Measurements from ENCODE around the gene GIMAP6.
"Not testable (repeated sequence)": the region's sequence is repeated elsewhere in the genome, so short reads cannot be mapped to it uniquely, and the experiment has no call there.

Gene GIMAP6
- total RNA-seq = 44.8 to 301 (median 81.3) reads per million in 9 experiments

DNA sequence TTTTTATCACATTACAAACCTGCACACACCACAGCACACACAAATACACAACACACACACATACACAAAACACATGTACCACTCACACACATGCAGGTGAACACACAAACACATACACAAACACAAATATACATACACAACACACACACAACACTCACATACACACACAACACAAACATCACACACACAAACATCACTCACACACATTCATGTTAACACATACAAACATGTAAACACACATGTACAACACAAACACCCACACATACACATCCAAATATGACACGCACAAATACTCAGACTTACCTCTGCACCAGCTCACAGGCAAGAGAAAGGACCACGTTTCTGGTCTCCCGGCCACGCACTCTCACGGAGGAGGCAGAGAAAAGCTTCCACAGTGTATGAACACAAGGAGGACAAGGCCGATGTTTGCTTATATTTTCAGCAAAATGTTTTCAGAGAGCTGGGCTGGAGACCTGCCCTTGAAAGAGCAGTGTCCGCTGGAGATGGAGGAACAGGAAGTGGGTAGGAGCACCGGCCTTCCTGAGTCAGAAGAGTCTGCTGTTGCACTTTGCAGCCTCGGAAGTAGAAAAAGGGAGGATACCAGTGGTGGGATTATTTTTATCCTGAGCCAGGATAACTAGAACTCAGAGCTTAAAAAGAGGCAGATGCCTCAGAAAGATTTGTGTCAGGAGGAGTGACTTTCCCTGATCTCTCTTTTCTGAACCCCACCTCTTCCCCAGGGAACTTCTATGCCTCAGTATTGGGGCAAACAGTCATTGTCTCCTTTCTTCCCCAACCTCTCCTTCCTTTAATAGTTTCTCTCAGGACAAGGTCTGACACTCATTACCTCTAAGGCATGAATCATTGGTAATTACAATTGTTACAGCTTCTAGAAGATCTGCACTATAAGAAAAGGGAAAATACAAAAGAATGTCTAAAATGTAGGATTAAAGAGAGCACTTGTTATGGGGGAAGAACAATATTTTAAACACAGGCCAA, at the start of gene GIMAP6:
Gene GIMAP6, minus strand, starts transcription at position 520 of the 999 bp plus-strand sequence. CDS start 2,243 bp downstream, outside the sequence.
- Mint-ChIP-seq H3K36me3 (ENCODE audit: insufficient read depth) (peaks cover 42% of the 10 kb centered on the region), H3K4me1 (ENCODE audit: low read depth in 2 of 2) (peaks cover 67 to 69% of the 10 kb centered on the region in 2 donors), H3K27me3 (no peaks in the 10 kb centered on the region), H3K9me3 (peaks cover 0 to under 1% of the 10 kb centered on the region in 2 donors), H3K4me3 (peak within 1 kb of the TSS; percentile 82 to 91), H3K27ac (peak within 1 kb of the TSS; percentile 89 to 93)
- DNase-seq (peak; percentile 15 to 33 (median 16)), ATAC-seq (replicated peaks) (peak; percentile 72)

DNA sequence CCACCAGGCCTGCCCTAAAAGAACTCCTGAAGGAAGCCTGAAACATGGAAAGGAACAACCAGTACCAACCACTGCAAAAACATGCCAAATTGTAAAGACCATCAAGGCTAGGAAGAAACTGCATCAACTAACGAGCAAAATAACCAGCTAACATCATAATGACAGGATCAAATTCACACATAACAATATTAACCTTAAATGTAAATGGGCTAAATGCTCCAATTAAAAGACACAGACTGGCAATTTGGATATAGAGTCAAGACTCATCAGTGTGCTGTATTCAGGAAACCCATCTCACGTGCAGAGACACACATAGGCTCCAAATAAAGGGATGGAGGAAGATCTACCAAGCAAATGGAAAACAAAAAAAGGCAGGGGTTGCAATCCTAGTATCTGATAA, 48.2 kb upstream of the GIMAP6 start:
- not testable (repeated sequence) for H3K9me3 Mint-ChIP-seq; DNase-seq; H3K27me3 Mint-ChIP-seq; H3K36me3 Mint-ChIP-seq (ENCODE audit: insufficient read depth); ATAC-seq (replicated peaks)
- H3K27ac Mint-ChIP-seq = peak overlapping the region; percentile 98 to 99
- peaks cover 67 to 89% of the 10 kb centered on the region in 2 donors for H3K4me1 Mint-ChIP-seq (ENCODE audit: low read depth in 2 of 2)
- peak overlapping the region in 1 of 2 donors; percentile 37 for H3K4me3 Mint-ChIP-seq

DNA sequence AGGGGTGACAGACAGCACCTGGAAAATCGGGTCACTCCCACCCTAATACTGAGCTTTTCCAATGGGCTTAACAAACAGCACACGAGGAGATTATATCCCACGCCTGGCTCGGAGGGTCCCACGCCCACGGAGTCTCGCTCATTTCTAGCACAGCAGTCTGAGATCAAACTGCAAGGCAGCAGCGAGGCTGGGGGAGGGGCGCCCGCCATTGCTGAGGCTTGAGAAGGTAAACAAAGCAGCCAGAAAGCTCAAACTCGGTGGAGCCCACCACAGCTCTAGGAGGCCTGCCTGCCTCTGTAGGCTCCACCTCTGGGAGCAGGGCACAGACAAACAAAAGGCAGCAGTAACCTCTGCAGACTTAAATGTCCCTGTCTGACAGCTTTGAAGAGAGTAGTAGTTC, 46.4 kb upstream of the GIMAP6 start:
- not testable (repeated sequence) for H3K36me3 Mint-ChIP-seq (ENCODE audit: insufficient read depth); H3K9me3 Mint-ChIP-seq; H3K27me3 Mint-ChIP-seq; ATAC-seq (replicated peaks); DNase-seq
- Mint-ChIP-seq H3K4me1 (ENCODE audit: low read depth in 2 of 2) (peaks cover 59 to 80% of the 10 kb centered on the region in 2 donors), H3K27ac (peak overlapping the region in 1 of 2 donors; percentile 75), H3K4me3 (peak overlapping the region; percentile 47 to 53)

DNA sequence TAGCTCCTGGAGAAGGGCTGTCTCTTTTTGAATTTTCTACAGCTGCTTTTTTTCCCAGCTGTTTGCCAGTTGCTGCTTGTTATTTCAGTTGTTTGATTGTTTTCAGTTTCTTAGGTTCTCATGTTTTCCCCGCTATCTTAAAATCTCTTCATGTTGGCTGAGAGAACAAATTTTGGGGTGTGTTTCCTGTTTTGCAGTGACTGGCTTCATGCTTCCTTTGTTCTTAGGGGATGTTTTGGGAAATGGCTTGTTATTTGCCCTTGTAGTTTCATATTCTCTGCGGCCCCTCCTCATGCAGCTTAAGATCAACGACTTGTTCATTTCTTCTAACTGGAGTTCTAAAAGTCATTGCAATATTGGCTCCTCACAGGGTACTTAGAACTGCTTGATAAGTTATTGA, 44.7 kb upstream of the GIMAP6 start:
- H3K36me3 Mint-ChIP-seq (ENCODE audit: insufficient read depth); H3K27me3 Mint-ChIP-seq; DNase-seq; H3K9me3 Mint-ChIP-seq: not testable (repeated sequence)
- Mint-ChIP-seq H3K4me3 (peak overlapping the region; percentile 60 to 71), H3K4me1 (ENCODE audit: low read depth in 2 of 2) (peaks cover 49 to 68% of the 10 kb centered on the region in 2 donors), H3K27ac (peak overlapping the region; percentile 83 to 86)
- peak; percentile 92 for ATAC-seq (replicated peaks)

DNA sequence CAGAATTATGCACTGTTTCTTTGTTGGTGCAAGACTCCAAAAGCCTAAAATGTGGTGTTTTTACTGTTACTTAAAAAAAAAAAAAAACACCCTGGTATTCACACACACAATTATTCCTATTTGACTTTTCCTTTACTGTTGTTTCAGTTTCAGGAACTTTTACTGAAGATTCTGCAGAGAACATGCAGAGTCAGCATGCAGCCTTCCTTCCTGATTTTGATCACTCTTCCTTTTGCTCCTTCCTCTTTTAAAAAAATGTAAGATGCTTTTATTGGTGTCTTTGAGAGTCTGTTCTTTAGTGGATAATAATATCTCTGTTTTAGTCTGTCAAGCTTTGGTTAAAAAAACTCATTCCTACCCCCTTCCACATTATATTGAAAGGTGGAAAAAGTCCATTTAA, 44.1 kb upstream of the GIMAP6 start:
- H3K9me3 Mint-ChIP-seq; DNase-seq; H3K27me3 Mint-ChIP-seq; H3K36me3 Mint-ChIP-seq (ENCODE audit: insufficient read depth): not testable (repeated sequence)
- ATAC-seq (replicated peaks) = peak; percentile 9
- peak overlapping the region; percentile 83 to 86 for H3K27ac Mint-ChIP-seq
- peak overlapping the region; percentile 60 to 71 for H3K4me3 Mint-ChIP-seq
- H3K4me1 Mint-ChIP-seq (ENCODE audit: low read depth in 2 of 2) = peaks cover 49 to 68% of the 10 kb centered on the region in 2 donors

DNA sequence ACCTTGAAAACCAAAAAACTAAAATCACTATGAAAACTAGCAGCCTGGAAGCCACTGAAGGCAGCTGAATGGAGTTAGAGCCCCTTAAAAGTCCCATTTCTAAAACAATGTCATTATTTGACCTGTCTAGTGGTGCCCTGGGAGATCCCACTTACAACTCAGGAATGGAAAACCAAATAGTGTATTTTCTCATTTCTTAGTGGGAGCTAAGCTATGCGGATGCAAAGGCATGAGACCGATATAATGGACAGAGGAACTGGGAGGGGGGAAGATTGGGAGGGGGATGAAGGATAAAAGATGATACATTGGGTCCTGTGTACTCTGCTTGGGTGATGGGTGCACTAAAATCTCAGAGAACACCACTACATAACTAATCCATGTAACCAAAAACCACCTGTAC, 43.5 kb upstream of the GIMAP6 start:
- H3K4me3 Mint-ChIP-seq = peak overlapping the region; percentile 24 to 71
- H3K27me3 Mint-ChIP-seq = no peaks in the 10 kb centered on the region
- H3K36me3 Mint-ChIP-seq (ENCODE audit: insufficient read depth) = no peaks in the 10 kb centered on the region
- DNase-seq = no peak
- peaks cover 0 to 7% of the 10 kb centered on the region in 2 donors for H3K9me3 Mint-ChIP-seq
- ATAC-seq (replicated peaks) = no peak
- peaks cover 49 to 67% of the 10 kb centered on the region in 2 donors for H3K4me1 Mint-ChIP-seq (ENCODE audit: low read depth in 2 of 2)
- peak overlapping the region; percentile 57 to 86 for H3K27ac Mint-ChIP-seq

DNA sequence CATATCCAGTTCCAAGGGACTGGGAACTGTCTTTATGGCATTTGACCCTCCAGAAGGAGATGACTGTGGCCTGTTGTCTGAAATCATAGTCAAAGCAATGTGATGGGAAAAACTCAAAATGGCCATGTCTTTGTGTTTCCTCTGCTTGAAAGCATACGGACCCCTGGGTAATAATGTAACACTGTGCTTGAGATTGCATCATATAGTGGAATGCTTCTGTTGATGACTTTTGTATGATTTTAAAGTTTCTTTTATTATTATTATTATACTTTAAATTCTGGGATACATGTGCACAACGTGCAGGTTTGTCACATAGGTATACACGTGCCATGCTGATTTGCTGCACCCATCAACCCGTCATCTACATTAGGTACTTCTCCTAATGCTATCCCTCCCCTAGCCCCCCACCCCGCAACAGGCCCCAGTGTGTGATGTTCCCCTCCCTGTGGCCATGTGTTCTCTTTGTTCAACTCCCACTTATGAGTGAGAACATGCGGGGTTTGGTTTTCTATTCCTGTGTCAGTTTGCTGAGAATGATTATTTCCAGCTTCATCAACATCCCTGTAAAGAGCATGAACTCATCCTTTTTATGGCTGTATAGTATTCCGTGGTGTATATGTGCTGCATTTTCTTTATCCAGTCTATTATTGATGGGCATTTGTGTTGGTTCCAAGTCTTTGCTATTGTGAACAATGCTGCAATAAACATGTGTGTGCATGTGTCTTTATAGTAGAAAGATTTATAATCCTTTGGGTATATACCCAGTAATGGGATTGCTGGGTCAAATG, 39.8 kb upstream of the GIMAP6 start:
- not testable (repeated sequence) for H3K27me3 Mint-ChIP-seq; DNase-seq; H3K9me3 Mint-ChIP-seq; ATAC-seq (replicated peaks); H3K36me3 Mint-ChIP-seq (ENCODE audit: insufficient read depth); H3K4me3 Mint-ChIP-seq
- H3K27ac Mint-ChIP-seq = peak overlapping the region in 1 of 2 donors; percentile 19
- peaks cover 40 to 62% of the 10 kb centered on the region in 2 donors for H3K4me1 Mint-ChIP-seq (ENCODE audit: low read depth in 2 of 2)

DNA sequence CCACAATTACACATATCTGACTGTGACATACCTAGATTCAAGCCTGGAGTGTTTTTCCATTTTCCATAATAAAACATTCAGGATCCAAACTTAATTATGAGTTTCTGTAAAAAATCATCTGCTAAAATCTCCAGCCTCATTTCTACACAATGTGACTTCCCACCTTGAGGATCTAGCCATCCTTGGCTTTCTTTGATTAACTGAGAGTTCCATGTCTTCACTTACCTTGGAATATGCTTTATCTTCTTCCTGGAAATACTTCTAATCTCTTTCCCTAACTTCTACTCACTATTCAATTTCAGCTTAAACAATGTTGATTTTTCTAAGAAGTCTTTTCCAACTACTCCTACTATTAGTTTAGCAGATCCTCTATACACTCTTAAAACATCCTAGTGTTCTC, 36.8 kb upstream of the GIMAP6 start:
- DNase-seq (no peak), ATAC-seq (replicated peaks) (no peak)
- Mint-ChIP-seq H3K27ac (peak overlapping the region; percentile 97 to 100), H3K4me3 (peak overlapping the region; percentile 57 to 69), H3K4me1 (ENCODE audit: low read depth in 2 of 2) (peaks cover 53 to 66% of the 10 kb centered on the region in 2 donors), H3K9me3 (peaks cover 2 to 5% of the 10 kb centered on the region in 2 donors), H3K27me3 (no peaks in the 10 kb centered on the region), H3K36me3 (ENCODE audit: insufficient read depth) (peaks cover 20% of the 10 kb centered on the region)

DNA sequence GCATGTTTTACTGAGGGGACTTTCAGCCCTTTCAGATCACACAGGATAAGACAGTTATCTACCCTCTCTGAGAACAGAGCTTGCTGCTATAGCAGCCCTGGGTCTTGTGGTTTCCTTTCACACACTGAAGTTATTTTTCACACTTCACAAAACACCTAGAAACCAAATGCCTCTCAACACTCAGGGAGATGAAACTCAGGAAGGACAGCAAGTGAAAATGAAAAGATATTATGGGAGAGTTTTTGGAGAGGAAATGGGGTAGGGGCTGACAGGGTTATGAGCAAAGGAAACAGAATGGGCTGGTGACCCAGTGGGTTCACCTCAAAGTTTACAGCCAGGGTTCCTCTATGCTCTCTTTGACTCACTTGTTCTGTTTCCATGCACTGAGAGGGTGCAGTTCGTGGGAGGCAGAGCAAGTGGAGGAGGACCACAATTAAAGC, 36.3 kb upstream of the GIMAP6 start:
- ATAC-seq (replicated peaks) (peak; percentile 80), DNase-seq (peak; percentile 45 to 59 (median 55))
- peaks cover 58 to 70% of the 10 kb centered on the region in 2 donors for H3K4me1 Mint-ChIP-seq (ENCODE audit: low read depth in 2 of 2)
- peak overlapping the region; percentile 97 to 100 for H3K27ac Mint-ChIP-seq
- peak overlapping the region; percentile 57 to 69 for H3K4me3 Mint-ChIP-seq
- peaks cover 20% of the 10 kb centered on the region for H3K36me3 Mint-ChIP-seq (ENCODE audit: insufficient read depth)
- no peaks in the 10 kb centered on the region for H3K27me3 Mint-ChIP-seq
- H3K9me3 Mint-ChIP-seq = peaks cover 2 to 5% of the 10 kb centered on the region in 2 donors

DNA sequence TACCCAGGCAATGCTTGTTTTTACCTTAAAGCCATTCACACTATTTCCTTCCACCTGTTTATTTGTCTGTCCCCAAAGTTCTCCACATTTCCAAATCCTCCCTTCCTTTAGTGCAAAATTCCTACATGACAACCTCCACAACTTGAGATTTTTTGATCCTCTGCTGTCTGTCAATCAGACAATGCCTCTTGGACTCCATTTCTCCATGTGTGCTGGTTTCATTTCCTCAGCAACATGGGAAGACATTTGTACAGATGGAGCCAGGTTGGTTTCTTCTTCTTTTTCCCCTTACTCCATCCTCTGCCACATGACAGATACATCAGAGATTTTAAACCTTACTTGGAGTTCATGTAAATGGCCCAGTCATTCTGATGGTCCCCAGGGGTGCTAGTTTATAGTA, 34.2 kb upstream of the GIMAP6 start:
- Mint-ChIP-seq H3K36me3 (ENCODE audit: insufficient read depth) (peaks cover 20% of the 10 kb centered on the region), H3K4me1 (ENCODE audit: low read depth in 2 of 2) (peaks cover 66 to 78% of the 10 kb centered on the region in 2 donors), H3K27me3 (no peaks in the 10 kb centered on the region), H3K9me3 (peaks cover 2 to 5% of the 10 kb centered on the region in 2 donors), H3K27ac (peak overlapping the region; percentile 97 to 100), H3K4me3 (peak overlapping the region; percentile 57 to 69)
- no peak for DNase-seq
- ATAC-seq (replicated peaks) = no peak

DNA sequence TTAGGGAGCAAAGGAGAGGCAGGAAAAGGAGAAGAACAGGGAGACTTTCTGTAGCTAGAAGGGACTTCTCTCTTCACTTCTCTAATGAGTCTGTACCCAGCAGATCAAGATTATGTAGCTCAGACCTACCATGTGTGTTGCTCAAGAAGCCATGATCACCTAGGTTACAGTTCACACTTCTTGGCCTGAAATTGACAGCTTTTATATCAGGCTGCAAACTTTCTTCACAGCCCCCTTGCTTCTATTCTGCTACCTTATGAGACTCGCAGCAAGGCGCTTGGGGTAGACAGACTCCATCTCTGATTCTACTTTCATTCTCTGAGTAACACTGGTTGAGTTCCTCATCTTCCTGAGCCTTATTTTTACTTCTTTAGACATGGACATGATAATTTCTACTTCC, 33.7 kb upstream of the GIMAP6 start:
- peak; percentile 52 for ATAC-seq (replicated peaks)
- Mint-ChIP-seq H3K36me3 (ENCODE audit: insufficient read depth) (peaks cover 20% of the 10 kb centered on the region), H3K4me3 (peak overlapping the region; percentile 57 to 69), H3K27ac (peak overlapping the region; percentile 97 to 100), H3K4me1 (ENCODE audit: low read depth in 2 of 2) (peaks cover 64 to 78% of the 10 kb centered on the region in 2 donors), H3K27me3 (no peaks in the 10 kb centered on the region), H3K9me3 (peaks cover 2 to 5% of the 10 kb centered on the region in 2 donors)
- peak; percentile 36 to 52 (median 42) for DNase-seq

DNA sequence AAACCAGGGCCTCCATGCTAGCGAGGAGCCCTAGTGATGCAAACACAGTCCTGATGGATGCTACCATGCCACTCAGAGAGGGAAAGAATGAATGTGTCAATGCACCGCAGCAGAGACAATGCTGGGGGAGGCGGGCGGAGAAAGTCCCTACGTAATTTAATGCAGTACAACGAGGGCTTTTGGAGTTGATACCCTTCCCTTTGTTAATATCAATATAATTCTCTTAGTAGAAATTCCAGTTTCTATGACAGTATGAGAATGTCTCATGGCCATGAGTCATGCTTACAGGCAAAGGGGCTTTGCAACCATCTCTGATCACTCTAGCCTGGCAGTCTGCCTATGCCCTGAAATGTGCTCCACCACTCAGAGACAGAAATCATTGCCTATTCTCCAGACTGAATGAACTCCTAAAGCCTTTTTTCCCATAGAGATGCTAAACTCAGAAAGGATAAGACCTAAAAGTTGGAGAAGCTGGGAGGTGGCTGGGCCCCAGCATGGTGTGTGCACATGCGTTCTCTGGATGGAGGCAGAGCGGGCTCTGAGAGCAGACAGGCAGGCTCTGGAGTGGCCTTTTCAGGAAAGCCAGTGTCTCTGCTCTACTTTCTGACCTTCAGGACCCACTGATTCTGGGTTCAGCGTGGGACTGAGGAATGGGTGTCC, 33.0 kb upstream of the GIMAP6 start:
- Mint-ChIP-seq H3K9me3 (peaks cover 2 to 5% of the 10 kb centered on the region in 2 donors), H3K4me1 (ENCODE audit: low read depth in 2 of 2) (peaks cover 65 to 79% of the 10 kb centered on the region in 2 donors), H3K27ac (peak overlapping the region; percentile 97 to 100), H3K27me3 (no peaks in the 10 kb centered on the region), H3K4me3 (peak overlapping the region; percentile 57 to 69), H3K36me3 (ENCODE audit: insufficient read depth) (peaks cover 20% of the 10 kb centered on the region)
- DNase-seq (no peak), ATAC-seq (replicated peaks) (no peak)

All from effector memory CD8-positive, alpha-beta T cell (primary cell).